Transverse colon (tissue), 4 donors: ENCODE data around the gene TARS3. TPM values are rescaled to one million over a fixed set of nuclear protein-coding genes. Genes with fewer than 3 reads are reported as not detected.
A peak's percentile ranks its signal among the peaks of the same experiment; 100 is the strongest.

Source experiments
- DNase-seq: peaks from one replicate; pipeline ENCODE4 v3.0.0-alpha.2; 2019
- H3K27ac ChIP-seq, 4 donors: fragments of 200-600 bp; sonication (generic); 2 replicates each; pipeline ENCODE4 v1.5.1; 2016 to 2018; ENCODE audit warnings: inconsistent platforms in 4 of 4
- H3K27me3 ChIP-seq: fragments of 200-600 bp; sonication (generic); 2 replicates; pipeline ENCODE4 v1.5.1; 2017; ENCODE audit warnings: inconsistent platforms
- H3K36me3 ChIP-seq, 4 donors: fragments of 200-600 bp; sonication (generic); 2 replicates each; pipeline ENCODE4 v1.5.1; 2017 to 2019; ENCODE audit warnings: inconsistent platforms in 4 of 4
- H3K4me1 ChIP-seq, 4 donors: fragments of 200-600 bp; sonication (generic); 2 replicates each; pipeline ENCODE4 v1.5.1; 2017 to 2020; ENCODE audit warnings: inconsistent platforms in 4 of 4
- H3K4me3 ChIP-seq, 4 donors: fragments of 200-600 bp; sonication (generic); 1 replicate in 1 of 4; 2 replicates in 3 of 4; pipeline versions ENCODE4 v1.5.1 to v1.6.1; 2017 to 2019; ENCODE audit warnings: inconsistent platforms in 4 of 4
- H3K9me3 ChIP-seq, 2 donors: fragments of 200-600 bp; sonication (generic); 2 replicates each; pipeline ENCODE4 v1.5.1; 2017 to 2019; ENCODE audit warnings: inconsistent platforms in 2 of 2
- CTCF ChIP-seq, 5 experiments: fragments of 200-600 bp in 3 of 5; fragments of 450-650 bp in 2 of 5; sonication (generic) in 3 of 5; IDR thresholded peaks; 1 replicate in 2 of 5; 2 replicates in 3 of 5; pipeline ENCODE4 v1.5.1; 2016 to 2017; ENCODE audit warnings: antibody characterized with exemption in 5 of 5, inconsistent platforms in 3 of 5, mild to moderate bottlenecking in 2 of 5, moderate library complexity in 1 of 5
- EP300 ChIP-seq: sonication (generic); formaldehyde crosslinking; IDR thresholded peaks from one replicate; pipeline ENCODE4 v1.6.1; 2017; ENCODE audit warnings: antibody characterized with exemption, low read depth
- POLR2A ChIP-seq: fragments of 450-650 bp; IDR thresholded peaks from one replicate; pipeline ENCODE4 v1.6.1; 2016; ENCODE audit warnings: antibody characterized with exemption, mild to moderate bottlenecking, moderate library complexity
- POLR2AphosphoS5 ChIP-seq, 3 donors: sonication (generic); formaldehyde crosslinking; IDR thresholded peaks; one replicate each; pipeline ENCODE4 v1.6.1; 2016; ENCODE audit warnings: antibody characterized with exemption in 3 of 3
- WGBS, 2 donors: methylation state at CpG; one replicate each; pipeline ENCODE4 v1.1.5; 2018; ENCODE audit warnings: low coverage in 1 of 2; 5-methylcytosine and 5-hydroxymethylcytosine counted together
- in situ Hi-C, 4 donors: fragments of 200-750 bp; cut with MboI; loops; one replicate each; pipeline versions ENCODE4 v1.15.0 to v1.15.1; 2017; ENCODE audit warnings: low sequenced_read_pairs in 3 of 4, low pct_ligation_motif_present in 1 of 4, low pct_unique_long_range_greater_than_20kb in 1 of 4
- intact Hi-C: fragments of 100-400 bp; cut with DNase I; formaldehyde crosslinking; loops from one replicate; pipeline ENCODE4 v1.15.1; 2023; ENCODE audit warnings: low total_unique reads
- total RNA-seq, 4 donors: library from RNA; depleted of rRNA; stranded (reverse); fragments of >200 nt; gene quantifications; one replicate each; pipeline ENCODE4 v1.1.0, GENCODE V29; 2016

TARS3 gene
- total RNA-seq, 4 donors from 2014 or later = 11.7 to 55.7 (median 15.0) TPM

DNA sequence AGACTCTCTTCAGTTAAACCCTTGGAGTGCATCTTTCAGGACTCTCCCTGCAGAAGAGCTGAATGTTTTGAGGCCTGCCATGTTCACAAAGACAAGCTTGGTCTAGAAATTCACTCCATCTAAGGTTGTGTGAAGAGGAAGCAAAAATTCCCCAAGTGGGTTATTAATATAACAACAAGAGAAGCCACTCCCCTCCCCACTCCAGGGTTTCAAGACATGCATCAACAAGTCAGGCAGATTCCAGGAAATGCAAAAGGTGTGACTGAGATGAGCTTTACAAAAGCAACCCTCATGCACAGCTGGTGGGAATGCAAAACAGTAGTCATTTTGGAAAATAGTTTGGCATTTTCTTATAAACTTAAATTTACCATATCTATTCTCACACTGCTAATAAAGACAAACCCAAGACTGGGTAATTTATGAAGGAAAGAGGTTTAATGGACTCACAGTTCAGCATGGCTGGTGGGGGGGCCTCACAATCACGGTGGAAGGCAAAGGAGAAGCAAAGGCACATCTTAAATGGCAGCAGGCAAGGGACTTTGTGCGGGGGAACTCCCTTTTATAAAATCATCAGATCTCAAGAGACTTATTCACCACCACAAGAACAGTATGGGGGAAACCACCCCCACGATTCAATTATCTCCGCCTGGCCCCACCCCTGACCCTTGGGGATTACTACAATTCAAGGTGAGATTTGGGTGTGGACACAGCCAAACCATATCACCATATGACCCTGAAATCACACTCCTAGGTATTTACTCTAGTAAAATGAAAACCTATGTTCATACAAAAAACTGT is 31.3 kb downstream of the TARS3 start:
- no peaks in the 10 kb centered on the region for H3K4me1 ChIP-seq
- TF ChIP-seq CTCF (IDR thresholded peaks at IDR 0.05) (no peak), EP300 (no peak), POLR2AphosphoS5 (IDR thresholded peaks at IDR 0.05) (no peak), POLR2A (no peak)
- H3K36me3 ChIP-seq = peaks cover 0 to 50% (median 10%) of the 10 kb centered on the region in 4 donors
- in situ Hi-C loops (no loop called here), intact Hi-C loops (no loop called here)
- DNase-seq = no peak
- no peak overlapping the region for H3K27ac ChIP-seq
- no peak overlapping the region for H3K4me3 ChIP-seq
- 81 to 94% methylated on average over 2 to 4 of the region's 4 CpGs for WGBS, 2 donors
- no peaks in the 10 kb centered on the region for H3K27me3 ChIP-seq
- no peaks in the 10 kb centered on the region for H3K9me3 ChIP-seq

- Histone ChIP-seq H3K36me3 (peaks cover 0 to 25% (median 6%) of the 10 kb centered on the region in 4 donors), H3K27ac (no peak overlapping the region), H3K27me3 (no peaks in the 10 kb centered on the region), H3K9me3 (no peaks in the 10 kb centered on the region), H3K4me3 (no peak overlapping the region), H3K4me1 (no peaks in the 10 kb centered on the region)
- intact Hi-C loops = no loop called here
- DNase-seq = no peak
- WGBS, 2 donors = 92 to 97% methylated on average over 6 of the region's 6 CpGs
- TF ChIP-seq POLR2A (no peak), POLR2AphosphoS5 (IDR thresholded peaks at IDR 0.05) (no peak), CTCF (IDR thresholded peaks at IDR 0.05) (no peak), EP300 (no peak)
- in situ Hi-C loops = no loop called here
These were observed 34.4 kb downstream of the TARS3 start for GRCh38 chr15:101689901-101690300.

GRCh38 chr15:101686718-101687117 is 37.6 kb downstream of the TARS3 start:
- 85 to 92% methylated on average over 2 of the region's 2 CpGs for WGBS, 2 donors
- Histone ChIP-seq H3K27ac (no peak overlapping the region), H3K4me1 (no peaks in the 10 kb centered on the region), H3K9me3 (no peaks in the 10 kb centered on the region), H3K36me3 (peaks cover 0 to 26% (median 10%) of the 10 kb centered on the region in 4 donors), H3K4me3 (no peak overlapping the region), H3K27me3 (no peaks in the 10 kb centered on the region)
- in situ Hi-C loops (no loop called here), intact Hi-C loops (no loop called here)
- TF ChIP-seq EP300 (no peak), CTCF (IDR thresholded peaks at IDR 0.05) (no peak), POLR2A (no peak), POLR2AphosphoS5 (IDR thresholded peaks at IDR 0.05) (no peak)
- no peak for DNase-seq

DNA sequence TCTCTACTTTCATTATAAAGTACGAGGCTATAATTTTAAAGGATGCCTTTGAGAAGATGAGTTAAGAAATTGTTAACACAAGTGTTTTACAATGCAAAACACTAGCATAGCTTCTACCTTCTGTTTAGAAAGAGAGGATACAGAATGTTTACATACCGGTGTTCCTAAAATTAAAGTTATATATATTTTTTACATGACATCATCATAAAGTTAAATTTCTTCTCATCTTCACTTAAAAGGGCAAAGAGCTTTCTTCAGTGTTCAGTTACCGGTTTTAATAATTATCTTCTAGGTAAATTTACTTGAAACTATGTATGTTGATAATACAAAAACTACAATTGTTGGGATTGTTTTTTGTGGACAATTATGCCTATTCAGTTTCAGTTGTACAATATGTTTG is 39.4 kb downstream of the TARS3 start:
- intact Hi-C loops (no loop called here), in situ Hi-C loops (no loop called here)
- 78 to 84% methylated on average over 3 of the region's 3 CpGs for WGBS, 2 donors
- H3K4me1 ChIP-seq = no peaks in the 10 kb centered on the region
- H3K27me3 ChIP-seq = no peaks in the 10 kb centered on the region
- H3K4me3 ChIP-seq = no peak overlapping the region
- H3K27ac ChIP-seq = peak overlapping the region in 1 of 4 donors; percentile 20
- no peak for DNase-seq
- H3K36me3 ChIP-seq = peaks cover 0 to 26% (median 7%) of the 10 kb centered on the region in 4 donors
- TF ChIP-seq POLR2A = no peak
- no peak for TF ChIP-seq EP300
- no peak for TF ChIP-seq CTCF (IDR thresholded peaks at IDR 0.05)
- TF ChIP-seq POLR2AphosphoS5 (IDR thresholded peaks at IDR 0.05) = no peak
- no peaks in the 10 kb centered on the region for H3K9me3 ChIP-seq
